Ishikawa (cell line): Measurements from ENCODE around the gene ZNF239.

ENCODE experiments used
- CEBPB ChIP-seq: IDR thresholded peaks from 2 replicates; pipeline ENCODE4 v1.6.1; 2012
- CREB1 ChIP-seq: IDR thresholded peaks from 2 replicates; pipeline ENCODE4 v1.6.1; 2012; ENCODE audit warnings: low read depth
- EP300 ChIP-seq: IDR thresholded peaks from 2 replicates; pipeline ENCODE4 v1.6.1; 2012; ENCODE audit warnings: borderline replicate concordance
- NFIC ChIP-seq: IDR thresholded peaks from 2 replicates; pipeline ENCODE4 v1.6.1; 2012
- RAD21 ChIP-seq: IDR thresholded peaks from 2 replicates; pipeline ENCODE4 v1.6.1; 2012; ENCODE audit warnings: low read depth
- TAF1 ChIP-seq: IDR thresholded peaks from 2 replicates; pipeline ENCODE4 v1.6.1; 2012; ENCODE audit warnings: low read depth, mild to moderate bottlenecking
- TCF12 ChIP-seq: IDR thresholded peaks from 2 replicates; pipeline ENCODE4 v1.6.1; 2012; ENCODE audit warnings: low read depth
- TEAD4 ChIP-seq: IDR thresholded peaks from 2 replicates; pipeline ENCODE4 v1.6.1; 2012
- YY1 ChIP-seq: IDR thresholded peaks from 2 replicates; pipeline ENCODE4 v1.6.1; 2012; ENCODE audit warnings: low read depth
- ZBTB7A ChIP-seq: IDR thresholded peaks from 2 replicates; pipeline ENCODE4 v1.6.1; 2012; ENCODE audit warnings: low read depth
- TF ChIP-seq, protein P1 (sequence below): IDR thresholded peaks from 2 replicates; pipeline ENCODE4 v1.6.1; 2012
- TF ChIP-seq, protein P2 (sequence below): IDR thresholded peaks from 2 replicates; pipeline ENCODE4 v1.6.1; 2012

DNA sequence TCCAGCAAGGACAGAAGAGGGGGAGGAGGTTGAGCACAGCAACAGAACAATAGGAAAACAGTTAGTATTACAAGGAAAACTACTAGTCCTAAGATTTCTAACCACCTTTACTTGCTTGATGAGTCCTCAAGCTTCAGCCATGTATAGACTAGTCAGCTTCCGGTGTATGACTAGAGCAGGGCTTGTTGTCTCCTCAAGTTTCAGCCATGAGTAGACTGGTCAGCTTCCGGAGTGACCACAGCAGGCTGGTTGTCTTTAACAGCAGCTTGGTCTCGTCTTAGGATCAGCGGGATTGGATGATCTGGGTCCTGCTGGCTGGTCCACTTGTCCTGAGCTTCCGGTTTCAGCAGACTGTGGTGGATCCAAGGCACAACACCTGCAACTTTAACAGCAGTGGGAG is 10.6 kb upstream of the ZNF239 start:
- TF ChIP-seq, protein P1, sequence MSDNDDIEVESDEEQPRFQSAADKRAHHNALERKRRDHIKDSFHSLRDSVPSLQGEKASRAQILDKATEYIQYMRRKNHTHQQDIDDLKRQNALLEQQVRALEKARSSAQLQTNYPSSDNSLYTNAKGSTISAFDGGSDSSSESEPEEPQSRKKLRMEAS = no peak
- TF ChIP-seq TAF1 (no peak), EP300 (no peak), YY1 (no peak), RAD21 (no peak), ZBTB7A (no peak), TCF12 (no peak), NFIC (no peak), CREB1 (no peak), CEBPB (no peak), TEAD4 (no peak)
- TF ChIP-seq, protein P2, sequence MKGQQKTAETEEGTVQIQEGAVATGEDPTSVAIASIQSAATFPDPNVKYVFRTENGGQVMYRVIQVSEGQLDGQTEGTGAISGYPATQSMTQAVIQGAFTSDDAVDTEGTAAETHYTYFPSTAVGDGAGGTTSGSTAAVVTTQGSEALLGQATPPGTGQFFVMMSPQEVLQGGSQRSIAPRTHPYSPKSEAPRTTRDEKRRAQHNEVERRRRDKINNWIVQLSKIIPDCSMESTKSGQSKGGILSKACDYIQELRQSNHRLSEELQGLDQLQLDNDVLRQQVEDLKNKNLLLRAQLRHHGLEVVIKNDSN = no peak
